NCI-H748 treated with DMSO at 0.1 percent for 48 hours (cell line): Measurements from ENCODE around the gene LMO2.
"Not testable (repeated sequence)": the region's sequence is repeated elsewhere in the genome, so short reads cannot be mapped to it uniquely, and the experiment has no call there.

ENCODE experiments used
- DNase-seq: peaks from one replicate; lab custom pipeline; 2025; lab: John Stamatoyannopoulos, UW

Gene LMO2

DNA sequence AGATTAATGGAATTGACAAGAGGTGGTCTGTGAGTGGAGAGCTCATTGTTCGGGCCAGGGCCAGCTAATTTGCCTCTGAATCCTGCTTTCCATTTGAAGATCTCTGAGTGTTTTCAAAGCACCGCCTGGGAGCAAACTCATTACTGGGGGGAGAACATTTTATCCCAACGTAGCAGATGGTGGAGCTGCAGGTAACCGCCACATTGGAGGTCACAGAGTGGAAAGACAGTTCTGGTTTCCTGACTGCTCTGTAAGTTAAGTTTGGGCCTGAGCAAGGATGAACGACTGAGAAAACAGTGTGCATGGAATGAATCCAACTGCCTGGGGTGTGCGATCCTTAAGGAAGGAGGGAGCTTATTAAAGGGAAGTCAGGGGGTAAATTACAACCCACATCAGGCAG lies 30.5 kb downstream of the LMO2 start:
- DNase-seq = no peak

DNA sequence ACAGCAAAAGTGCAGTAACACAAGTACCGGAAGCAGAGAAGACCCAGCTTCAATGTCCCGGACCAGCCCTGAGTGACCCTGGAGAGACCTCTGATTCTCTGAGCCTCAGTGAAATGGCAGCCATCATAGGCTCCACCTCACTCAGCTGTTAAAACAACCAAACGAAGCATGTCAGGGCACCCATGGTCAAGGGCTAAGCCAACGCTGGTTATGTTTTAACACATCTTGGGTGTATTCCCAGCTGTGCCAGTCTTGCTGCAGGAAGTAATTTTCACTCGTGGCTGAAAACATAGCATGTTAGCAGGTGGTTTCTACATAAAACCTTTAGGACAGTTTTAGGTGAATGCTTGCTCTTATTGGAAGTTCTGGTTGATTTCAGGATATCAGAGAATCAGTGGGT lies 30.9 kb downstream of the LMO2 start:
- DNase-seq = no peak

DNA sequence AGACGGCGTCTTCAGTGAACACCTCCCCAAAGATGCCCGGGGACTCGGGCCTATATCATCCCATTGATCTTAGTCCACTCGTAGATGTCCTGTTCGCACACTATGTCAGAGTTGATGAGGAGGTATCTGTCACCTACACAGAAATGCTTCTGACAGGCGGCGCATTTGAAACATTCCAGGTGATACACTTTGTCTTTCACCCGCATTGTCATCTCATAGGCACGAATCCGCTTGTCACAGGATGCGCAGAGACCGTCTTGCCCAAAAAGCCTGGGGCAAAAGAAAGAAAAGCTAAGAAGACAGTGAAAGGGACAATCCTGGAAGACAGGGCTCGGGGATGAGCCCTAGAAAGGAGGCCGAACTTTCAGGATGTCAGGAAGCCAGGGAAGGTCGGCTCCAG lies 32.6 kb downstream of the LMO2 start:
- no peak for DNase-seq

DNA sequence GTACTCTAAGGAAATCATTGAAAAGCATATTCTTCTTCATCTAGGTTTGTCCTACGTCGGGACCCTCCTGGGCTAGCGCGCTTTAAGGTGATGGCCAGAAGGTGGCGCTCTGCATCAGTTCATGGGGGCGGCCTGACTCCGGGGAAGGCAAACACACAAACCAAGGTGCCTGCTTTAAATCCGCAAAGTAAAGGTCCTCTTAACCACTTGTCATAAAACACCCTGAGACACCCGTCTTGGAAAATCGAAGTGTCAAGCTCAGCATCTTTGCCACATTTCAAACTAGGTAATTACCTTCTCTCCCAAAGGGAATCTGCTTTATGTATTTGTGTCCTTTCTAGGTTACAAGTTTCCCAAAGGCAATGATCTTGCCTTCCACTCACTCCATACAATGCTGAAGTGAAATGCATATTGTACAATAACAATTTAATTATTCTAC lies 33.9 kb downstream of the LMO2 start:
- DNase-seq = peak; percentile 56

DNA sequence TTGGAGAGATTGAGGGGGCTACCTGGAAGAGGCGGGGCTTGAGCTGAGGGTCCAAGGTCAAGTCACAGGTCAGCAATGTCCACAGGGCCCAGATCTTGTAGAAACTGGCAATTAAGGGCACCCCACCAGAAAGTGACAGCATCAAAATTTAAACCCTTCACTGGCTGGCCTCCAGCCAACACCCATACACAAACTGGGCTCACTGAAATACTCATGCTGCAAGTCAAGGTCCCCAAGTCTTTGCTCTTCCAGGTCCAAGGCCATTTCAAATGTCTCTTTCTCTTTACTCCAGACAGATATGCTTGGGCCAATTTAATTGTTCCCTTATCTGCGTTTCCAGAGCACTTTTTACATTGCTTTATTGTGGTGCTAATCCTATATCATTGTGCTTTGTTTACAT lies 36.4 kb downstream of the LMO2 start:
- DNase-seq = no peak

DNA sequence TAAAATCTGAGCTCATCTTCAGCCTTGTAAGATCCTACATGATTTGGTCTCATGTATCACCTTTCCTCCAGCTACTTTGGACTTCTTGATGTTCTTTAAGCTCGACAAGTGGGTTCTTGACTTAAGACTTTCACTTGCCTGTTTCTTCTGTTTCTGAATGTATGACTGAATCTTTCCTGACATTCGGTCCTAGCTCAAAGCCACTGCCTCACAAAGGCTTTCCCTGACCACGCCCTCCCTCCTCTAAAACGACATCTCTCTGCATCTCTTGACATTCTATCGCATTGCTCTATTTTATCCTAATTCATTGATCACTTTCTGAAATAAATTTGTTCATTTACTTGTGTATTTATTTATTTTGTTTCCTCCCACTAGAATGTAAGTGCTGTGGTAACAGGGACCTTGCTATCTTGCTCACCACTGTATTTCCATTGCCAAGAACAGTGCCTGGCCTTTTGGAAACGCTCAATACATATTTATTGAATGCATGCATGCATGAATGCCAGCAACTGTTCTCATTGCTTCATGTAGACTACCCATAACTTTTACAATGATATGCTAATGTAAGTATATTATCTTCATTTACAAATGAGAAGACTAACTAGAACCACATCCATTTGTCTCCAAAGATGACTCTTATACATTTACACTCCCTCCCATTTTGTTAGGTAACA lies 43.0 kb downstream of the LMO2 start:
- no peak for DNase-seq

DNA sequence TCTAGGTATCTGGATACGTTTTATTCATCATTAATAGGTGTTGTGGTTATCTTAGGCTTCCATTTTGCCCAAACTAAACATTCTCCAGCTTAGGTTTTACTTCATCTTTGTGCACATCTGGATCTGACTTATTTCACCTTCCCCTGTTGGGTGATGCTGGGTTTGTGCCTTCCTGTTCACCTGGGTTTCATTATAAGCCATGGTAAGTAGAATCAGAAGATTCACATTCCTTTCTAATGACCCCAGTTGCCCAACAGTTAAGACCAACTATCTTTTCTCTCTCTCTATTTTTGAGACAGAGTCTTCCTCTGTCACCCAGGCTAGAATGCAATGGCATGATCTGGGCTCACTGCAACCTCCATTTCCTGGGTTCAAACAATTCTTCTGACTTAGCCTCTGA lies 44.6 kb downstream of the LMO2 start:
- no peak for DNase-seq

DNA sequence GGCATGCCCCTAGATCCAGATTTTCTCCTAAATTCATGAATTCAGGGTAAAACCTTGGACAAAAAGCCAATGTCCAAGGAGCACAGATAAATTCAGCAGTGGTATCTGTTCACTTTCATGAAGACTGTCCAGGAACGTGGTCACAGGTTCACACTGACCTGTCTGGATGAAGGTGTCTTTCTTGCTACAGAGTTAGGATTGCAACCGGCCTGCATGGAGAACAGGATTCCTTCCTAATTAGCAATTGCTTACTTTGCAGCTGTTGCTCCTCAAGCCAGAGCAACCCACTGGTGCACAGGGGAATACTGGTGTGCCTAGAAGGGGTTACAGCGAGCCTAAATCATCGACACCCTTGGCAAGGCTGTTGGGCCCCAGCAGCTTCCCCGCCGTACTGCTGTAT lies 47.6 kb downstream of the LMO2 start:
- no peak for DNase-seq

DNA sequence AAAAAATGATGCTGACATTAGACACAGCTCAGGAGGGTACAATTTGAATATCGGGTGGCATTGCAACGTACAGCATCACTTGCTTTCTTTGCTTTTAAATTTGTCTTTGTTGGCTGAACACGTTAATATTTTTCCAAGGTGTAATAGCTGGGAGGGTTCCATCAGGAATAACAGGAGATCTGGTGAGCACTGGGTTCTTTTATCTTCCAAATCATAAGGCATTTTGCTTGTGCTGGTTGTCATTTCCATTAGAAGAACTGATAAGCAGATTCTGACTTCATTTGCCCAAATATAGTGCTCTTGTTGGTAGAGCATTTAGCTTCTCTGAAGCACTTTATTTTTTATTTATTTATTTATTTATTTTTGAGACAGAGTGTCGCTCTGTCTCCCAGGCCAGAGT lies 48.9 kb downstream of the LMO2 start:
- DNase-seq = no peak

DNA sequence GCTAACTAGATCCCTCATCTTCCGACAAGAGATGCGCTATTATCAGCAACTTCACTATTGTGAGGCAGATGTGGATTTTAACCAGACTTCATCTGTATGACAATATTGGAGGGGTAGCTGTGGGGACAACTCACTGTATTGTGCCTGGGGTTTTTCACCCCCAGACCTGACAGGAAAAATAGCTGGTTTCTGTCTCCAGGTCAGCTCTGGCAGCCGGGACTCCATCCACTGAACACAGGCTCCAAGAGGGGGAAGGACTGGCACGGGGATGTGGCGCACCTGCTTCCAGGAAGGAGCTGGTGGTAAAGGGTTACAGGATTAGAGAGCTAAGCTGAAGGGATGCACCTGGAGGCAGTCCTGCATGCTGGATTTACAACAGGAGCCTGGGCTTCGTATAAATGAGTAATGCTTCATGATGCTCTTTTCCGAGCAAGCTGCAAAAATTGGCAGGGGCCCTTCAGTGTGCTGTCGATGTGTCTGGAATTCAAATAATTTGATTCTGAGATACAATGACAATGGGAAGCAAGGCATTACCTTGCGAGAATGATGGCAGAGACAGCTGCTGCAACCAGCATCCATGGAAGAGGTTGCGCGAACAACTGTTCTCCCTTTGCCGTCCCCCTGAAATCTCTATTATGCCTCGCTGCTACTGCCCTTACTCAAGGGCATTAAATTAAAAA lies 49.5 kb downstream of the LMO2 start:
- DNase-seq = peak; percentile 13

DNA sequence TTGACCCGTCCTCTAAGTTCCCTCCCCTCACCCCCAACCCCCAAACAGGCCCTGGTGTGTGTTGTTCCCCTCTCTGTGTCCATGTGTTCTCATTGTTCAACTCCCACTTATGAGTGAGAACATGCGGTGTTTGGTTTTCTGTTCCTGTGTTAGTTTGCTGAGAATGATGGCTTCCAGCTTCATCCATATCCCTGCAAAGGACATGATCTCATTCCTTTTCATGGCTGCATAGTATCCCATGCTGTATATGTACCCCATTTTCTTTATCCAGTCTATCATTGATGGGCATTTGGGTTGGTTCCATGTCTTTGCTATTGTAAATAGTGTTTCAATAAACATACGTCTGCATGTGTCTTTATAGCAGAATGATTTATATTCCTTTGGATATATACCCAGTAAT lies 53.6 kb downstream of the LMO2 start:
- DNase-seq = not testable (repeated sequence)

DNA sequence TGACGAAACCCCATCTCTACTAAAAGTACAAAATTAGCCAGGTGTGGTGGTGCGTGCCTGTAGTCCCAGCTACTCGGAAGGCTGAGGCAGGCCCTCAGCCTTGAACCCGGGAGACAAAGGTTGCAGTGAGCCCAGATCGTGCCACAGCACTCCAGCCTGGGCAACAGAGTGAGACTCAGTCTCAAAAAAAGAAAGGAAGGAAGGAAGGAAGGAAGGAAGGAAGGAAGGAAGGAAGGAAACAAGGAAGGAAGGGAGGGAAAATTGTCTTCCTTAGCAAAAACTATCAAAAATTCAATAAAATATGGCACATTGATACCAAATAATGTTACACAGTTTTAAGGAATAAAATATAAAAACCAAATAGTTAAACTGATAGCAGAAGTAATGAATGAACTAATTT lies 54.5 kb downstream of the LMO2 start:
- DNase-seq = not testable (repeated sequence)

DNA sequence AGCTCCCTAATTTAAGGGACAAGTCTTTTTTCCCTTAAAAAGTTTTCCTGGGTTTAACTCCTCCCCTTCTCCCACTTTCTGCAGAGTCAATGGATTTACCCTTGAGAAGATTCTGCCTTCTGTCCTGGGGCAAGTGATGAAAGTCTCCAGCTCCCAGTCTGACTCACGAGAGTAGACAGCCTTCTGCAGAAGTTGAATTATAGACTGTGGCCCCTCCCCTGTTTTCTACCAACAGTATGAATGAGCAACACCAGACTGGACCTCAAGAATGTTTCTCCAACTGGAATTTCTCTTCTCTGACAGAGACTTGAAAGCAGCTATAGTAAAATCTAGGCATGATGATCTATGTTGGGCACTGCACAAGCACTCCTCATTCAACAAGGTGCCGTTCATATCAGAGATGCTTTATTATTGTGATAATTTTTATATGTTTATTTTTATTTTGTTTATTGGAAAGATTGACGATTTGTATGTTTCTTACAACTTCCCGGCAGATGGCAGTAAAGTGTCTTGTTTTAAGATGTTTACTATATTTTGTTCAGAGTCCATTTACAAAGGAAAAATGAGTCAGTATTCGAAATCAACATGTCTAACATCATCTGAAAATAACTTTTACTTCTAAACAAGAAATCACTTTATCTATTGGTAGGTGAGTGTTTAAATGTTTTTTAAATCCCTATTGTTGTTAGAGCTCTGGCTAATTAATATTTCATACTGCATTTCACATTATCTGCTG lies 56.6 kb downstream of the LMO2 start:
- DNase-seq = peak; percentile 3

DNA sequence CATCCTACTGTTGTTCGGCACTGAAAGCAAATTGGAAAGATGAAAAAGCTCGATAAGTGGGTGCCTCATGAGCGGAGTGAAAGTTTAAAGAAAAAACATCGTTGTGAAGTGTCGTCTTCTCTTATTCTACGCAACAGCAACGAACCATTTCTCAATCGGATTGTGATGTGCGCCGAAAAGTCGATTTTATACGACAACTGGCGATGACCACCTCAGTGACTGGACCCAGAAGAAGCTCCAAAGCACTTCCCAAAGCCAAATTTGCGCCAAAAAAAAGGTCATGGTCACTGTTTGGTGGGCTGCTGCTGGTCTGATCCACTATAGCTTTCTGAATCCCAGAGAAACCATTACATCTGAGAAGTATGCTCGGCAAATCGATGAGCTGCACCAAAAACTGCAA lies 59.2 kb downstream of the LMO2 start:
- no peak for DNase-seq

DNA sequence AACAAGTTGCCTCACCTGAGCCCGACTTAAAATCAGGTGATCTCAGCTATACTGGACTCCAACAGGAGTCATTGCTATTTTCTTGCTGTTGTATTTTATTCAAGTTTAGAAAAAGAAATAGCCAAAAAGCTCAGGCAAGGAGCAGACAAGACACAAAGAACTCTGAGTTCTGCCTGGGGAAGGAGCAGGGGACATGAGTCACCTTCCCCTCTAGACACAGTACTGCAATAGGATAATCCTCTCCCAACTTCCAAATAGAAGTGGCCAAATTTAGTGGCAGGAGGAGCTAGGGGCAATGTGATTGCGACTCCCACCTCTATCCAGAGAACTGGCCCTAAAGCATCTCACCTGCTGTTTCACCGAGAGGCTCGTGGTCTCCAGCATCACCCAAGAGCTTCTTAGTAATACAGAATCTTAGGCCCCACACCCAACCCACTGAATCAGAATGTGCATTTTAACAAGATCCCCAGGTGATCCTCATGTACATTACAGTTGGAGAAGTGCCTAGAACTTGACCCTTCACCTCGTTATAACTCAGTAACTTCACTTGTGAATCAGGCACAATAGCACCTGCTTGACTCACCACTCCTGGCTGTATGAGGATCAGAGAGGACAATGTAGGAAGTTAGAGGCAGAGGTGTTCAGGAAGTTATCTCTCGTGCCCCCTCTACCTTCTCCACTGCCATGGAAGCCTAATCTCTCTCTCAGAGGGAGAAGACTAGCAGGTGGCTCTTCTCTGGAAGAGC lies 60.8 kb downstream of the LMO2 start:
- no peak for DNase-seq

DNA sequence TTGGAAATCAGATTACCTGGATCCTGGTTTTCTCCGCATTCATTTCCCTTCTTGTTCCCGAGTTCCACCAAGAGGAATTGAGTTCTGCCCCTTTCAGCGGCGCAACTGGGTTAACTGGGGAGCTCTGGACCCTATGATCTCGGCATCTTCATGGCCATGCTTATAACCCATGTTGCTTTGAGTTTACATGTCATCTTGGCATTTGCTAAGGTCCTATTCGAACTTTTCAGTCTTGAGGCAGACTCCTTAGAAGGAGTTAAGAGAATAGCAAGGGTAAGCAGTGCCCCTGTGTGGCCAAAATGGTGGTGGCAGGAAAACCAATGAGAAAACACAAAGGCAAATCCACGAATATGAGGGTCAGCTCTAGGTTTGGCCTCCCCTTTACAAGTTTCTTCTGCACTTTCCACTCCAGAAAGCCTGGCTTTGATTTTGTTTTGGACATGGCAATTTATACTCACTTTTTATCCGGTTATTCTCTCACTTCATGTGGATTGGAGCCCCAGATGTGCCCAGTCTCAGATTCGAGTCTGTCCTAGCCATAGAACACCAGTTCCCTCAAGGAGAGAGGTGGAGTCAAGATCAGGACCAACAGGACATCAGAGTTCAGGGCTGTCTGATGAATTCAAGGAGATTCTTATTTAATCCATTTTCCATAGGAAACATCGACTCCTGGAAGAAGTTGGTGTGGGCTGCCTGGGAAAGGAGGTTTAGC lies 62.3 kb downstream of the LMO2 start:
- DNase-seq = peak; percentile 55

DNA sequence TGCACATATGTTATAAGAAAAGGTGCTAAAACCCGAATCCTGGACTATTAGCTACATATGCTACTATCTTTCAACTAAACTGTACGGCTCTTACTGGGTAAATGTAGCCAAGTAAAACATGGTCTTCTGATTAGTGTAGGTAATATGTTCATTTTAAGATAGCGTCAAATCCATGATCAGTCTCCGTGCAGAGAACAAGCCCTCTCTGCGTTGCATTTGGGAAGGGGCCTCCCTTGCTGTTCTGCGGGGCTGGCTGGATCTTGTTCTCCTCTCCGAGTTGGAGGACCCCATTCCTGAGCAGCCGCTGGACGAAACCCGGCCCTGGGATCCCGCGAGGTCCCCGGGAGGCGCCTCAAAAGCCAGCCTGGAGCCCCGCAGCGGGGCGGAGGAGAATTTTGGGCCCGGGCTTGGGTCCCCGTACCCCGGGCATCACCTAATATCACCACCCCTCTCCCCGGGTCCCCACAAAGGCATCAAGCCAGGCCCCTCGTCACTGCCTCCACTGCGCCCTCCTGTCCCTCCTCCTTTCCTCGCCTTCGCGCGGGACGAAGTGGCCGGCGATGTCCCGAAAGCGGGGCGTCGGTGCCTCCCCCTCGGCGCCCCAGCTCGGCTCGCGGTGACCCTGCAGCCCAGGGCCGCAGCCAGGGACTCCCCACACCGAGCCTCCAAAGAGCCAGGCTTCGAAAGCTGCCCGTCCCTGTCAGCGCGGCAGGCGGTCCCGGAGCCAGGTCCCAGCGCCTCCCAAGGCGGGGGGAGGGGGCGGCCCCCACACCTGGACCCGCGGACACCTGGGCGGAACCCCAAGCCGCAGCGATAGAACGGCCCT lies 63.1 kb downstream of the LMO2 start:
- DNase-seq = no peak

DNA sequence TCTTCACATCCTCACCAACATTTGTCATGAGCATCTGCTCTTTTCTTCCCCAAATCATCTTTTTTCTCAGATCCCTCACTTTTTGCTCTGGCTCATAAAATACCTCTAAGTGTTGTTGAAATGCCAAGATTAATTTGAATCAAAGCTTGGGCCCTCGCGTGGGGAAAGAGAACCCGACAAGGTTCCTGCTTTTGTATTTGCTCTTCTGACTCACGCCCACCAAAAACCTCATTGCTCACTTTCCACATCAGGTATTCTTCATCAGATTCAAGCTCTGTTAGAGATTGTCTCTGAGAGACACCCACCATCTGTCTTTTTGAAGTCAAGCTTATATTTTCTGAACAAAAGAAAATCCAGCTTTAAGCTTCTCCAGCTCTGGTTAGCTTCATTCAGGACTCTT lies 64.7 kb downstream of the LMO2 start:
- DNase-seq = no peak

DNA sequence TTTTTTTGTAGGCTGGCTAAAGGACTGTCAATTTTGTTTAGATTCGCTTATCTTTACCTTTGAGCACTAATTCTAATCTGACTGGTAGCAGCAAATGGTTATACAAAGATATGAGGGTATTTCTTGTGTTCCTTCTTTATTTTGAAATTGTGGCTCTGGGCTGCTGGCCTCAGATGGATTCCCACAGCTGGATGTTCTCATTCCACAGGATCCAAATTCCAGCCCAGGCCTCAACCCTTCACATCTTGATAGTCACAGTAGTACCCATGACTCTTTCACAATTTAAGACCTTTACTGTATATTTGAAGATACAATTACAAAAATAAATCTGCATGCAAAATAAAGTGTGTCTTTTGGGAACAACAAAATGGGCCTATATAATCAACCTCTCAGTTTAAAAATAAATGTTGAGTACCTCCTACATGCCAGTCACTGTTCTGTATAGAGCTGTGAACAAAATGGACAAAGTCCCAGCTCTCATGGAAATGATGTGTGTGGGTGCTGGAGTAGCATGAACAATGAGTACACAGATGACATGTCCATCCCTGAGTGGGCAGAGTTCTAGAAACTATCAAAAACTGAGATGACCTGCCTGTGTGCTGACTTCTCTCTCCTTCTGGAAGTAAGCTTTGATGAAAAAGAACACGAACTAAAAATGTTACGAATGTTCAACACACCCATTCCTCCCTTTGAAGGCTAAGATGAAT lies 65.9 kb downstream of the LMO2 start:
- no peak for DNase-seq

DNA sequence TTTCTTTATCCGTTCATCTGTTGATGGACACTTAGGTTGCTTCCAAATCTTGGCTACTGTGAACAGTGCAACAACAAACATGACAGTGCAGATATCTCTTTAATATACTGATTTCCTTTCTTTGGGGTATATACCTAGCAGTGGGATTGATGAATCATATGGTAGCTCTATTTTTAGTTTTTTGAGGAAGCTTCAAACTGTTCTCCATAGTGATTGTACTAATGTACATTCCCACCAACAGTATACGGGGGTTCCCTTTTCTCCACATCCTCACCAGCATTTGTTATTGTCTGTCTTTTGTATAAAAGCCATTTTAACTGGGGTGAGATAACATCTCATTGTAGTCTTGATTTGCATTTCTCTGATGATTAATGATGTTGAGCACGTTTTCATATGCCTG lies 68.9 kb downstream of the LMO2 start:
- not testable (repeated sequence) for DNase-seq
